GM23248 (cell line): Measurements from ENCODE around the gene TNKS1BP1.

Source experiments
- EZH2 ChIP-seq: fragments of 200-600 bp; sonication (generic); IDR thresholded peaks from 2 replicates; pipeline ENCODE4 v1.6.1; 2018; ENCODE audit warnings: antibody characterized with exemption, mild to moderate bottlenecking; ENCODE audit not compliant: insufficient read depth, poor library complexity, severe bottlenecking
- EZH2phosphoT487 ChIP-seq: fragments of 200-600 bp; sonication (generic); IDR thresholded peaks from 2 replicates; pipeline ENCODE4 v1.6.1; 2018; ENCODE audit warnings: antibody characterized with exemption, moderate library complexity, mild to moderate bottlenecking, low read depth; ENCODE audit not compliant: insufficient read depth

DNA sequence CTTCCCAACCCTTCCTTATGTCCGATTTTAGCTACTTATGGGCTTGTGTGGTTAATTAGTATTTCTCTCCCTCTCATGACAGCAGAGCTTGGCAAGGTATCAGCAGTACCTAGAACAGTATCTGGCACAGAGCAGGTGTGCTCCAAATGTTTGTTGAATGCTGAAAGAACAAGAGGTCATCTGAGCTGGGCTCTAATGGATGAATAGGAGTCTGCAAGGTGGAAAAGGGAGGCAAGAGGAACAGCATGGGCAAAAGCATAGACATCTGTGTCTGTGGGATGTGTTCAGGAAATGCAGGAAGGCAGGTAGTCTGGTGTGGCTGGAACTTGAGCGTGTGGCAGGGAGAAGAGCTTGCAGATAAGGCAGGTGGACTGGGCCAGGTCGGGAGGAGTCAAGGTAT, 37.2 kb upstream of the TNKS1BP1 start:
- TF ChIP-seq EZH2 = no peak
- no peak for TF ChIP-seq EZH2phosphoT487
